Natural killer cell (primary cell): ENCODE data around the gene ALDH1A3. TPM values are rescaled to one million over a fixed set of nuclear protein-coding genes. Genes with fewer than 3 reads are reported as not detected.

Experiments
- ATAC-seq, 3 donors: fragments of 150-1000 bp in 2 of 3; fragments of 200-7000 bp in 1 of 3; cut with Tn5 transposase; 1 replicate in 1 of 3; 2 replicates in 2 of 3; pipeline ENCODE4 v1.10.0; 2021; ENCODE audit warnings: mild to moderate bottlenecking in 2 of 3, moderate library complexity in 2 of 3
- DNase-seq, 2 donors: peaks; one replicate each; pipeline versions ENCODE4 v3.0.0 to v3.0.0-alpha.2; 2013 to 2021; ENCODE audit warnings: mixed read lengths in 1 of 2
- H3K27ac ChIP-seq: one replicate; pipeline ENCODE4 v1.5.1; 2013; ENCODE audit warnings: mild to moderate bottlenecking, low read length
- H3K27me3 ChIP-seq: one replicate; pipeline ENCODE4 v1.6.1; 2013; ENCODE audit warnings: low read length; ENCODE audit not compliant: control insufficient read depth, insufficient read depth
- H3K36me3 ChIP-seq: one replicate; pipeline ENCODE4 v1.6.1; 2013; ENCODE audit warnings: low read length; ENCODE audit not compliant: control insufficient read depth, insufficient read depth
- H3K4me1 ChIP-seq: one replicate; pipeline ENCODE4 v1.6.1; 2013; ENCODE audit warnings: low read length; ENCODE audit not compliant: control insufficient read depth, insufficient read depth
- H3K4me3 ChIP-seq: one replicate; pipeline ENCODE4 v1.5.1; 2013; ENCODE audit warnings: low read length
- H3K9me3 ChIP-seq: one replicate; pipeline ENCODE4 v1.6.1; 2013; ENCODE audit warnings: low read length; ENCODE audit not compliant: control insufficient read depth, insufficient read depth
- H3K27ac Mint-ChIP-seq, 2 donors: one replicate each; pipeline ENCODE4 v1.8.0; 2022; ENCODE audit warnings: mild to moderate bottlenecking in 2 of 2, mixed read lengths in 2 of 2, moderate library complexity in 1 of 2
- H3K27me3 Mint-ChIP-seq, 2 donors: one replicate each; pipeline ENCODE4 v1.8.0; 2022; ENCODE audit warnings: low read depth in 2 of 2, mixed read lengths in 2 of 2
- H3K36me3 Mint-ChIP-seq: one replicate; pipeline ENCODE4 v1.8.0; 2022; ENCODE audit warnings: mixed read lengths
- H3K4me1 Mint-ChIP-seq, 2 donors: one replicate each; pipeline ENCODE4 v1.8.0; 2022; ENCODE audit warnings: mixed read lengths in 2 of 2
- H3K4me3 Mint-ChIP-seq: one replicate; pipeline ENCODE4 v1.8.0; 2022; ENCODE audit warnings: mild to moderate bottlenecking, moderate library complexity, mixed read lengths
- H3K9me3 Mint-ChIP-seq, 2 donors: one replicate each; pipeline ENCODE4 v1.8.0; 2022; ENCODE audit warnings: mixed read lengths in 2 of 2
- CTCF ChIP-seq: fragments of 200-600 bp; IDR thresholded peaks from one replicate; pipeline ENCODE4 v1.8.0; 2022; ENCODE audit warnings: antibody characterized with exemption
- WGBS: methylation state at CpG from one replicate; pipeline ENCODE4 v1.1.7; 2013; ENCODE audit warnings: missing lambda C conversion rate; ENCODE audit not compliant: insufficient coverage; 5-methylcytosine and 5-hydroxymethylcytosine counted together
- intact Hi-C: fragments of 100-400 bp; cut with micrococcal nuclease; formaldehyde crosslinking; loops from one replicate; pipeline ENCODE4 v1.14.2; 2022
- total RNA-seq, 4 donors: library from RNA; stranded (reverse); fragments of 120-200 nt in 1 of 4; gene quantifications; one replicate each; pipeline versions ENCODE4 v1.2.3 to v1.2.4, GENCODE V29; 2013 to 2022

Gene ALDH1A3
- total RNA-seq, 3 donors from 2014 or later (not counting 1 experiment from before 2014, with no cell fraction given): not detected

DNA sequence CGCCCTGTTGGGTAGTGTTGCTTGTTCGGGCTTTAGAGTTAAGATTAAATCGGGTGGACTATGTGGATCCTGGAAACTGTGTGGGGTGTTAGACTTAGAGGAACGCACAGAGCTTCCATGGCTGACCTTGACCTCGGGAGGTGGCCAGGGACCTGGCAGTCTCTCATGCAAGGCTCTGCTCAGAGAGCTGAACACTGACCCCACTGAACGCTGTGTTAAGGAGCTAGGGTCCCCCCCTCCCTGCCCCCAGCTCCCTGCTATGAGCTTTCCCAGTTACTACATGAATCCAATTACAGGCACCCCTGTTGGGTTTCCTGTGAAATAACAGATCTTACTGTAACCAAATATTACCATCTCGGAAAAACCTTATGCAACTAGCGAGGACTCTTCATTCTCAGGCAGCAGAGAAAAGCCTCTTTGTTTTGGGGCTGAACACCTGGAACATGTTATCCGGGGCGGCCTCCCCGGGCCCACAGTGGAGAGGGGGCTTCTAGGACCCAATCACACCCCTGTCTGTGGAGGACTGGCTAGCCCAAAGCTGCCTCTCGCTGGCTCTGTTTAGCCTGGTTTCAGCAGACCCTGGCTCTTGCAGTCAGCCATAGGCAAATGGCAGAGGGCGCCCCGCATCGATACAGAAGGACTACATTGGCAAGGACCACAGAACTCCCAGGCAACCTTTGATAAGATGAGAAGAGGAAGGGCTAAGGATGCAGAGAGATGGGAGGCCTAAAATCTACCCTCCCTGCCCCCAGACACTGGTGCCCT lies 25.8 kb upstream of the ALDH1A3 start:
- no peak overlapping the region for H3K27ac Mint-ChIP-seq

GRCh38 chr15:100856867-100857266 lies 22.8 kb upstream of the ALDH1A3 start:
- H3K4me1 ChIP-seq: no peaks in the 10 kb centered on the region
- no peaks in the 10 kb centered on the region for H3K9me3 Mint-ChIP-seq
- H3K4me3 Mint-ChIP-seq: no peak overlapping the region
- H3K27ac ChIP-seq: no peak overlapping the region
- peaks cover 0 to 7% of the 10 kb centered on the region in 2 donors for H3K27me3 Mint-ChIP-seq
- no peak overlapping the region for H3K27ac Mint-ChIP-seq
- intact Hi-C loops: no loop called here
- H3K27me3 ChIP-seq: no peaks in the 10 kb centered on the region
- 31% methylated on average over 1 of the region's 5 CpGs for WGBS
- no peaks in the 10 kb centered on the region for H3K36me3 ChIP-seq
- no peaks in the 10 kb centered on the region for H3K36me3 Mint-ChIP-seq
- H3K4me3 ChIP-seq: no peak overlapping the region
- H3K9me3 ChIP-seq: no peaks in the 10 kb centered on the region
- no peak for ATAC-seq
- H3K4me1 Mint-ChIP-seq: no peaks in the 10 kb centered on the region
- TF ChIP-seq CTCF: no peak
- DNase-seq: no peak

More for the DNA sequence above, 25.8 kb upstream of the ALDH1A3 start:
- H3K36me3 Mint-ChIP-seq: no peaks in the 10 kb centered on the region
- no peak overlapping the region for H3K27ac ChIP-seq
- H3K4me1 Mint-ChIP-seq: peaks cover 5 to 6% of the 10 kb centered on the region in 2 donors
- no peaks in the 10 kb centered on the region for H3K9me3 Mint-ChIP-seq
- ATAC-seq (no peak), DNase-seq (no peak)
- peaks cover 7% of the 10 kb centered on the region for H3K4me1 ChIP-seq
- H3K4me3 ChIP-seq: no peak overlapping the region
- H3K9me3 ChIP-seq: no peaks in the 10 kb centered on the region
- H3K4me3 Mint-ChIP-seq: no peak overlapping the region
- TF ChIP-seq CTCF: no peak
- intact Hi-C loops: no loop called here
- H3K27me3 ChIP-seq: peaks cover 5% of the 10 kb centered on the region
- no peaks in the 10 kb centered on the region for H3K36me3 ChIP-seq
- 82% methylated on average over 15 of the region's 15 CpGs for WGBS
- H3K27me3 Mint-ChIP-seq: peaks cover 8 to 23% of the 10 kb centered on the region in 2 donors

DNA sequence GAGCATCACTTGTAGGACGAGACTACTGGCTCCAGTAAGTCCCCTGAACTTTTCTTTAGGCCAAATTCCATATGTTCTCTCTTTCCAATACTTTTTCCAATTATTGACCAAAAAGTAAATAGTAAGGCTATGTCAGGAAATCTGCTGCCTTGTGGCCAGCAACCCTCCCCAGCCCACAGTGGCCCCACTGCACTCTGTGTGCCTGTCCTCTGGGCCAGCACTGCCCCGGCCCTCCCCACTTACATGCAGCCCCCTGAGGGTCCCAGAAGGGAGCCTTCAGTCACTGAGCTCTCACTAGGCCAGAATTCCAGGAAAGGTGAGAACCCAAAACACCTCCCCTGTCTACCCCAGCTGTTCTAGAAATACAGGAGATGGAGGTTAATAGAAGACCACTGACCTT lies 21.3 kb upstream of the ALDH1A3 start:
- intact Hi-C loops: no loop called here
- DNase-seq: no peak
- H3K9me3 ChIP-seq: no peaks in the 10 kb centered on the region
- ATAC-seq: no peak
- H3K36me3 Mint-ChIP-seq: no peaks in the 10 kb centered on the region
- H3K27me3 Mint-ChIP-seq: peaks cover 0 to 8% of the 10 kb centered on the region in 2 donors
- H3K4me1 Mint-ChIP-seq: no peaks in the 10 kb centered on the region
- H3K27me3 ChIP-seq: no peaks in the 10 kb centered on the region
- no peak overlapping the region for H3K4me3 ChIP-seq
- H3K9me3 Mint-ChIP-seq: no peaks in the 10 kb centered on the region
- no peak for TF ChIP-seq CTCF
- H3K36me3 ChIP-seq: no peaks in the 10 kb centered on the region
- H3K4me1 ChIP-seq: no peaks in the 10 kb centered on the region
- no peak overlapping the region for H3K27ac ChIP-seq
- H3K27ac Mint-ChIP-seq: no peak overlapping the region
- WGBS: 75% methylated on average over 2 of the region's 2 CpGs
- no peak overlapping the region for H3K4me3 Mint-ChIP-seq
